SK-N-SH (cell line): ENCODE results near the gene PNPLA2. TPM values are rescaled to one million over a fixed set of nuclear protein-coding genes. Genes with fewer than 3 reads are reported as not detected.

Source experiments
- CTCF ChIA-PET: fragments of 300-600, 350-600 bp; formaldehyde crosslinking; extraction: SDS; loops from one replicate; lab custom pipeline; 2021; lab: Yijun Ruan, JAX
- POLR2A ChIA-PET: fragments of 350-600 bp; sonication (Branson Sonifier 250); formaldehyde crosslinking; extraction: SDS; loops from one replicate; lab custom pipeline; 2020; ENCODE audit warnings: antibody characterized with exemption, inconsistent platforms; lab: Yijun Ruan, JAX
- DNase-seq: peaks from one replicate; pipeline ENCODE4 v3.0.0; 2012
- H2AFZ ChIP-seq: fragments of 200-600 bp; sonication (generic); 2 replicates; pipeline ENCODE4 v1.8.1; 2016; ENCODE audit warnings: antibody characterized with exemption, mild to moderate bottlenecking, low read depth
- H3F3A ChIP-seq: fragments of 200-600 bp; sonication (generic); replicated peaks from 2 replicates; pipeline ENCODE3; 2016; ENCODE audit warnings: antibody characterized with exemption, mild to moderate bottlenecking; ENCODE audit not compliant: insufficient read depth
- H3K27ac ChIP-seq, 2 experiments: fragments of 200-500 bp in 1 of 2; fragments of 200-600 bp in 1 of 2; sonication (Bioruptor generic) in 1 of 2; sonication (generic), shearing (Covaris generic) in 1 of 2; 2 replicates each; pipeline versions ENCODE4 v1.5.1 to v1.6.1; 2014 to 2016; ENCODE audit warnings: low read depth in 2 of 2, inconsistent platforms in 1 of 2, low read length in 1 of 2, mild to moderate bottlenecking in 1 of 2, mixed read lengths in 1 of 2
- H3K27me3 ChIP-seq: fragments of 200-600 bp; sonication (generic), shearing (Covaris generic); 2 replicates; pipeline ENCODE4 v1.6.1; 2016; ENCODE audit warnings: mixed run types; ENCODE audit not compliant: insufficient read depth
- H3K36me3 ChIP-seq, 2 experiments: fragments of 200-500 bp in 1 of 2; fragments of 200-600 bp in 1 of 2; sonication (Bioruptor generic) in 1 of 2; sonication (generic) in 1 of 2; replicated peaks in 1 of 2; 2 replicates each; pipeline versions ENCODE3 to v1.5.1; 2014 to 2016; ENCODE audit warnings: low read length in 1 of 2, mild to moderate bottlenecking in 1 of 2; ENCODE audit not compliant: insufficient read depth in 2 of 2, control insufficient read depth in 1 of 2
- H3K4me1 ChIP-seq, 2 experiments: fragments of 200-500 bp in 1 of 2; fragments of 200-600 bp in 1 of 2; sonication (Bioruptor generic) in 1 of 2; sonication (generic), shearing (Covaris generic) in 1 of 2; 2 replicates each; pipeline versions ENCODE4 v1.5.1 to v1.6.1; 2014 to 2016; ENCODE audit warnings: low read depth in 1 of 2, low read length in 1 of 2, mixed run types in 1 of 2; ENCODE audit not compliant: insufficient read depth in 2 of 2, control insufficient read depth in 1 of 2
- H3K4me2 ChIP-seq: fragments of 200-600 bp; sonication (generic), shearing (Covaris generic); 2 replicates; pipeline ENCODE4 v1.6.1; 2017; ENCODE audit warnings: mixed run types
- H3K4me3 ChIP-seq, 2 experiments: fragments of 200-500 bp in 1 of 2; fragments of 200-600 bp in 1 of 2; sonication (Bioruptor generic) in 1 of 2; sonication (generic), shearing (Covaris generic) in 1 of 2; 2 replicates each; pipeline versions ENCODE4 v1.5.1 to v1.8.1; 2014 to 2016; ENCODE audit warnings: low read depth in 2 of 2, inconsistent platforms in 1 of 2, low read length in 1 of 2, mild to moderate bottlenecking in 1 of 2, mixed read lengths in 1 of 2, moderate library complexity in 1 of 2
- H3K79me2 ChIP-seq: fragments of 200-600 bp; sonication (generic); 2 replicates; pipeline ENCODE4 v1.8.1; 2017; ENCODE audit warnings: mild to moderate bottlenecking; ENCODE audit not compliant: insufficient read depth
- H3K9ac ChIP-seq: fragments of 200-600 bp; sonication (generic); 2 replicates; pipeline ENCODE4 v1.6.1; 2017; ENCODE audit warnings: mixed run types
- H3K9me2 ChIP-seq: fragments of 200-600 bp; sonication (generic); 2 replicates; pipeline ENCODE4 v1.6.1; 2017; ENCODE audit warnings: mixed run types
- H3K9me3 ChIP-seq: fragments of 200-600 bp; sonication (generic); 2 replicates; pipeline ENCODE4 v1.6.1; 2017; ENCODE audit warnings: mixed run types, mild to moderate bottlenecking, moderate library complexity
- H4K20me1 ChIP-seq: fragments of 200-600 bp; sonication (generic); 2 replicates; pipeline ENCODE4 v1.6.1; 2017; ENCODE audit warnings: mild to moderate bottlenecking, mixed run types; ENCODE audit not compliant: insufficient read depth
- CHD2 ChIP-seq: fragments of 150-350 bp; IDR thresholded peaks from 2 replicates; pipeline ENCODE4 v1.6.1; 2018; ENCODE audit warnings: low read length; ENCODE audit not compliant: partially characterized antibody
- EZH2phosphoT487 ChIP-seq: fragments of 200-600 bp; sonication (generic); IDR thresholded peaks from 2 replicates; pipeline ENCODE4 v1.6.1; 2017; ENCODE audit warnings: low read depth, mixed run types, mild to moderate bottlenecking, antibody characterized with exemption, moderate library complexity, borderline replicate concordance
- FOXJ3 ChIP-seq: sonication (generic); formaldehyde crosslinking; IDR thresholded peaks from 2 replicates; pipeline ENCODE4 v1.5.1; 2020; ENCODE audit warnings: mild to moderate bottlenecking, missing genetic modification reagents
- GABPA ChIP-seq: IDR thresholded peaks from 2 replicates; pipeline ENCODE4 v1.4.0; 2012; ENCODE audit warnings: low read depth, mild to moderate bottlenecking
- MAX ChIP-seq: IDR thresholded peaks from 2 replicates; pipeline ENCODE4 v1.4.0; 2012; ENCODE audit warnings: low read depth
- MEF2A ChIP-seq: IDR thresholded peaks from 2 replicates; pipeline ENCODE4 v1.4.0; 2012; ENCODE audit warnings: low read depth, borderline replicate concordance
- NFIC ChIP-seq: IDR thresholded peaks from 2 replicates; pipeline ENCODE4 v1.4.0; 2012; ENCODE audit warnings: borderline replicate concordance
- NRF1 ChIP-seq: IDR thresholded peaks from 2 replicates; pipeline ENCODE4 v1.6.1; 2012; ENCODE audit warnings: low read depth, mild to moderate bottlenecking, low read length
- POLR2AphosphoS5 ChIP-seq: IDR thresholded peaks from 2 replicates; pipeline ENCODE4 v1.6.1; 2012; ENCODE audit warnings: low read depth, low read length
- RAD21 ChIP-seq: IDR thresholded peaks from 2 replicates; pipeline ENCODE4 v1.6.1; 2012; ENCODE audit warnings: mild to moderate bottlenecking, low read length
- RCOR1 ChIP-seq: fragments of 150-350 bp; IDR thresholded peaks from 2 replicates; pipeline ENCODE4 v1.6.1; 2017; ENCODE audit warnings: antibody characterized with exemption, low read length
- RFX5 ChIP-seq: IDR thresholded peaks from 2 replicates; pipeline ENCODE4 v1.6.1; 2012; ENCODE audit warnings: mild to moderate bottlenecking, improper control_type of control experiment, low read length
- RXRA ChIP-seq: IDR thresholded peaks from 2 replicates; pipeline ENCODE4 v1.4.0; 2012; ENCODE audit warnings: low read depth, mild to moderate bottlenecking, borderline replicate concordance
- SMC3 ChIP-seq: IDR thresholded peaks from 2 replicates; pipeline ENCODE4 v1.6.1; 2012; ENCODE audit warnings: low read depth, low read length, improper control_type of control experiment
- TAF1 ChIP-seq: IDR thresholded peaks from 2 replicates; pipeline ENCODE4 v1.6.1; 2012; ENCODE audit warnings: low read depth, mild to moderate bottlenecking, low read length, moderate library complexity, borderline replicate concordance
- TCF12 ChIP-seq: IDR thresholded peaks from 2 replicates; pipeline ENCODE4 v1.4.0; 2012
- USF1 ChIP-seq: IDR thresholded peaks from 2 replicates; pipeline ENCODE4 v1.4.0; 2012; ENCODE audit warnings: low read depth, borderline replicate concordance
- WGBS: methylation state at CpG from one replicate; pipeline ENCODE4 v1.1.6; 2017; ENCODE audit warnings: low lambda C conversion rate; 5-methylcytosine and 5-hydroxymethylcytosine counted together
- polyA plus RNA-seq, 3 experiments: library from polyadenylated mRNA; depleted of rRNA; stranded (reverse); fragments of >200 nt; gene quantifications; 2 replicates each; pipeline ENCODE4 v1.2.3, GENCODE V29; 2012

The PNPLA2 gene
- polyA plus RNA-seq, 1 of the 3 experiments (the other 2 are of a cell fraction): 60.3 TPM

- no peaks in the 10 kb centered on the region for H3K27me3 ChIP-seq
- no peaks in the 10 kb centered on the region for H3F3A ChIP-seq
- TF ChIP-seq GABPA (no peak), TAF1 (no peak), RXRA (no peak), EZH2phosphoT487 (no peak), MEF2A (no peak), SMC3 (no peak), RCOR1 (no peak), CHD2 (no peak), FOXJ3 (CRISPR knock-in tag) (no peak), NRF1 (no peak)
- no peaks in the 10 kb centered on the region for H3K9me3 ChIP-seq
- H3K79me2 ChIP-seq: peaks cover 62% of the 10 kb centered on the region
- H3K4me1 ChIP-seq: peaks cover 11 to 13% of the 10 kb centered on the region in 2 experiments; a peak in 2 of 4 replicates
- no peak overlapping the region for H3K4me3 ChIP-seq
- peaks cover 44% of the 10 kb centered on the region for H4K20me1 ChIP-seq
- ChIA-PET POLR2A (interaction anchor here (1.3 kb wide), 1 partner anchor 15 kb away, joined by 3 read pairs; no protein-coding TSS in a partner anchor), CTCF (no interaction called here)
- no peaks in the 10 kb centered on the region for H3K9me2 ChIP-seq
- DNase-seq: no peak
- H3K9ac ChIP-seq: no peak overlapping the region
- peaks cover under 1 to 46% of the 10 kb centered on the region in 2 experiments for H3K36me3 ChIP-seq
- WGBS: 83% methylated on average over 16 of the region's 34 CpGs
- no peak overlapping the region for H3K4me2 ChIP-seq
- no peak overlapping the region; a peak in 1 of 4 replicates for H3K27ac ChIP-seq
- no peak overlapping the region for H2AFZ ChIP-seq
Observed at GRCh38 chr11:772429-773390, 46.0 kb upstream of the PNPLA2 start.

GRCh38 chr11:773425-773824 is 45.3 kb upstream of the PNPLA2 start:
- no peaks in the 10 kb centered on the region for H3K9me3 ChIP-seq
- WGBS: 100% methylated on average over 1 of the region's 5 CpGs

More at GRCh38 chr11:773425-773824, 45.3 kb upstream of the PNPLA2 start:
- H3F3A ChIP-seq: no peaks in the 10 kb centered on the region
- no peaks in the 10 kb centered on the region for H3K9me2 ChIP-seq
- H3K4me1 ChIP-seq: peaks cover 11 to 18% of the 10 kb centered on the region in 2 experiments; a peak in 2 of 4 replicates
- H3K36me3 ChIP-seq: peaks cover 0 to 46% of the 10 kb centered on the region in 2 experiments
- no peak overlapping the region for H3K4me2 ChIP-seq
- ChIA-PET CTCF (interaction anchor here (1.0 to 1.1 kb wide), 3 partner anchors 9 to 45 kb away, joined by 3 to 4 read pairs (median 4); no protein-coding TSS in a partner anchor), POLR2A (interaction anchor here (1.3 kb wide), 1 partner anchor 15 kb away, joined by 3 read pairs; no protein-coding TSS in a partner anchor)
- no peak overlapping the region for H3K4me3 ChIP-seq
- no peak overlapping the region for H3K9ac ChIP-seq
- no peak overlapping the region for H2AFZ ChIP-seq
- H3K79me2 ChIP-seq: peaks cover 70% of the 10 kb centered on the region
- H3K27me3 ChIP-seq: no peaks in the 10 kb centered on the region
- H3K27ac ChIP-seq: no peak overlapping the region; a peak in 1 of 4 replicates
- H4K20me1 ChIP-seq: peaks cover 44% of the 10 kb centered on the region
- no peak for DNase-seq
- TF ChIP-seq NFIC (no peak), MAX (no peak), RAD21 (no peak), MEF2A (no peak), TCF12 (no peak), USF1 (no peak), RFX5 (no peak), POLR2AphosphoS5 (no peak)
